HepG2 (cell line): ENCODE data around the gene MICAL3. TPM values are rescaled to one million over a fixed set of nuclear protein-coding genes. Genes with fewer than 3 reads are reported as not detected.
A peak's percentile ranks its signal among the peaks of the same experiment; 100 is the strongest.

Experiments used
- PAX8 ChIP-seq: sonication (generic); formaldehyde crosslinking; IDR thresholded peaks from 2 replicates; pipeline ENCODE4 v1.8.0; 2022; ENCODE audit warnings: mild to moderate bottlenecking, missing genetic modification reagents, borderline replicate concordance
- SMC3 ChIP-seq: IDR thresholded peaks from 2 replicates; pipeline ENCODE4 v1.6.1; 2011; ENCODE audit warnings: low read length, improper control_type of control experiment
- STAG1 ChIP-seq: sonication (generic); formaldehyde crosslinking; IDR thresholded peaks from 2 replicates; pipeline ENCODE4 v1.4.0; 2020; ENCODE audit warnings: missing genetic modification reagents
- ZNF329 ChIP-seq: sonication (generic); formaldehyde crosslinking; IDR thresholded peaks from 2 replicates; pipeline ENCODE4 v1.9.0; 2021; ENCODE audit warnings: low read depth, mild to moderate bottlenecking, missing genetic modification reagents
- ZNF562 ChIP-seq: sonication (generic); formaldehyde crosslinking; IDR thresholded peaks from 2 replicates; pipeline ENCODE4 v1.8.0; 2022; ENCODE audit warnings: missing genetic modification reagents, borderline replicate concordance
- polyA plus RNA-seq, 8 experiments: library from polyadenylated mRNA; depleted of rRNA in 3 of 8; stranded (reverse) in 7 of 8; unstranded in 1 of 8; fragments of >200 nt; fragmentation: Illumina TruSeq in 4 of 8; extraction: Trizol in 4 of 8; gene quantifications; 2 replicates each; pipeline versions ENCODE4 v1.2.1 to v1.2.3, GENCODE V29; 2011 to 2016; ENCODE audit warnings: low read depth in 4 of 8, missing spikeins in 1 of 8, mixed read lengths in 1 of 8; ENCODE audit not compliant: insufficient read depth in 1 of 8
- total RNA-seq, 5 experiments: library from RNA; depleted of rRNA; stranded (reverse); fragments of >200 nt; fragmentation: Illumina TruSeq; extraction: Trizol; gene quantifications; 2 replicates each; pipeline ENCODE4 v1.2.3, GENCODE V29; 2016; ENCODE audit warnings: low read depth in 1 of 5
- TF ChIP-seq, protein P1 (sequence below): sonication (generic); formaldehyde crosslinking; IDR thresholded peaks from 2 replicates; pipeline ENCODE4 v1.5.0; 2020; ENCODE audit warnings: mild to moderate bottlenecking, missing genetic modification reagents
- TF ChIP-seq, protein P2 (sequence below): sonication (generic); formaldehyde crosslinking; IDR thresholded peaks from 2 replicates; pipeline ENCODE4 v1.5.1; 2020; ENCODE audit warnings: missing genetic modification reagents, mild to moderate bottlenecking, borderline replicate concordance
- TF ChIP-seq, protein P3 (sequence below), 2 experiments: sonication (generic) in 1 of 2; formaldehyde crosslinking in 1 of 2; IDR thresholded peaks; 2 replicates each; pipeline versions ENCODE4 v1.4.0 to v1.6.1; 2018 to 2020; ENCODE audit warnings: missing genetic modification reagents in 2 of 2, borderline replicate concordance in 1 of 2, low read depth in 1 of 2, mild to moderate bottlenecking in 1 of 2, missing biosample characterization in 1 of 2

MICAL3 gene
- total and polyA plus RNA-seq, 2 of the 13 experiments (the other 11 are each of a cell fraction or from before 2014, with no cell fraction given) = 5.3 to 12.5 TPM

DNA sequence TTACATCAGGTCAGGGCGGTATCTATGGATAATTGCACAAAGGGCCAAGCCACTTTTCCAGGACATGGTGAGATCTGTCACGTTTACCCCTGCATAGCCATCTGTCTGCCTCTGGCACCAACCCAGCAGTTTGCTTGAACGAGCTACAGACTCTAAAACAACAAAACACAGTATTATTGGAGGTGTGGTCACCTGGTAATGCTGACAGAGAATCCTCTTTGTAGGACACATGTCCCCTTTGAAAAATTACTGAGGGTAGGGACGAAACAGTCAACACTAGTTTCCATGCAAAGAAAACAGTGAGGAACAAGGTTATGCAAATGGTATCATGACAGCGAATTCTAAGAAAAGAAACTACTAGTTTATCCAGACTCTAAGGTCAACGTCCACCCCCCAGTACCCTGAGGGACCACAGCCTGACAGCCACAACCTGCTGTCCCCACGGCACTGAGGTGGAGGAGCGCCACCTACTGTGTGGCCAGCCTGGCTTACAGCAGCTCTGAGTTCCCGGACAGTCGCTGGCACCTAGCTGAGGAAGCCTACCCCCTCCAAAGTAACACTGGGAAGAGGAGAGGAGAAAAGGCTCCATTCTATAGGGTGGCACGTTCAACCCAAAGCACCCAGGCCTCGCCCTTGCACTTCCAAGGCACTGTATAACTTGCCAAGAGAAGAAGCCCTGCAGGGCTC, 132.7 kb downstream of the MICAL3 start (continued):
- TF ChIP-seq, protein P1, sequence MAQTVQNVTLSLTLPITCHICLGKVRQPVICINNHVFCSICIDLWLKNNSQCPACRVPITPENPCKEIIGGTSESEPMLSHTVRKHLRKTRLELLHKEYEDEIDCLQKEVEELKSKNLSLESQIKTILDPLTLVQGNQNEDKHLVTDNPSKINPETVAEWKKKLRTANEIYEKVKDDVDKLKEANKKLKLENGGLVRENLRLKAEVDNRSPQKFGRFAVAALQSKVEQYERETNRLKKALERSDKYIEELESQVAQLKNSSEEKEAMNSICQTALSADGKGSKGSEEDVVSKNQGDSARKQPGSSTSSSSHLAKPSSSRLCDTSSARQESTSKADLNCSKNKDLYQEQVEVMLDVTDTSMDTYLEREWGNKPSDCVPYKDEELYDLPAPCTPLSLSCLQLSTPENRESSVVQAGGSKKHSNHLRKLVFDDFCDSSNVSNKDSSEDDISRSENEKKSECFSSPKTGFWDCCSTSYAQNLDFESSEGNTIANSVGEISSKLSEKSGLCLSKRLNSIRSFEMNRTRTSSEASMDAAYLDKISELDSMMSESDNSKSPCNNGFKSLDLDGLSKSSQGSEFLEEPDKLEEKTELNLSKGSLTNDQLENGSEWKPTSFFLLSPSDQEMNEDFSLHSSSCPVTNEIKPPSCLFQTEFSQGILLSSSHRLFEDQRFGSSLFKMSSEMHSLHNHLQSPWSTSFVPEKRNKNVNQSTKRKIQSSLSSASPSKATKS (CRISPR knock-in tag) = no peak
- TF ChIP-seq ZNF562 (CRISPR knock-in tag) (no peak), SMC3 (peak; percentile 22; the same call in 1 of the 2 replicates), ZNF329 (CRISPR knock-in tag) (peak; percentile 90), STAG1 (CRISPR knock-in tag) (peak; percentile 70), PAX8 (CRISPR knock-in tag) (no peak)
- TF ChIP-seq, protein P2, sequence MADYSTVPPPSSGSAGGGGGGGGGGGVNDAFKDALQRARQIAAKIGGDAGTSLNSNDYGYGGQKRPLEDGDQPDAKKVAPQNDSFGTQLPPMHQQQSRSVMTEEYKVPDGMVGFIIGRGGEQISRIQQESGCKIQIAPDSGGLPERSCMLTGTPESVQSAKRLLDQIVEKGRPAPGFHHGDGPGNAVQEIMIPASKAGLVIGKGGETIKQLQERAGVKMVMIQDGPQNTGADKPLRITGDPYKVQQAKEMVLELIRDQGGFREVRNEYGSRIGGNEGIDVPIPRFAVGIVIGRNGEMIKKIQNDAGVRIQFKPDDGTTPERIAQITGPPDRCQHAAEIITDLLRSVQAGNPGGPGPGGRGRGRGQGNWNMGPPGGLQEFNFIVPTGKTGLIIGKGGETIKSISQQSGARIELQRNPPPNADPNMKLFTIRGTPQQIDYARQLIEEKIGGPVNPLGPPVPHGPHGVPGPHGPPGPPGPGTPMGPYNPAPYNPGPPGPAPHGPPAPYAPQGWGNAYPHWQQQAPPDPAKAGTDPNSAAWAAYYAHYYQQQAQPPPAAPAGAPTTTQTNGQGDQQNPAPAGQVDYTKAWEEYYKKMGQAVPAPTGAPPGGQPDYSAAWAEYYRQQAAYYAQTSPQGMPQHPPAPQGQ = no peak
- TF ChIP-seq, protein P3, sequence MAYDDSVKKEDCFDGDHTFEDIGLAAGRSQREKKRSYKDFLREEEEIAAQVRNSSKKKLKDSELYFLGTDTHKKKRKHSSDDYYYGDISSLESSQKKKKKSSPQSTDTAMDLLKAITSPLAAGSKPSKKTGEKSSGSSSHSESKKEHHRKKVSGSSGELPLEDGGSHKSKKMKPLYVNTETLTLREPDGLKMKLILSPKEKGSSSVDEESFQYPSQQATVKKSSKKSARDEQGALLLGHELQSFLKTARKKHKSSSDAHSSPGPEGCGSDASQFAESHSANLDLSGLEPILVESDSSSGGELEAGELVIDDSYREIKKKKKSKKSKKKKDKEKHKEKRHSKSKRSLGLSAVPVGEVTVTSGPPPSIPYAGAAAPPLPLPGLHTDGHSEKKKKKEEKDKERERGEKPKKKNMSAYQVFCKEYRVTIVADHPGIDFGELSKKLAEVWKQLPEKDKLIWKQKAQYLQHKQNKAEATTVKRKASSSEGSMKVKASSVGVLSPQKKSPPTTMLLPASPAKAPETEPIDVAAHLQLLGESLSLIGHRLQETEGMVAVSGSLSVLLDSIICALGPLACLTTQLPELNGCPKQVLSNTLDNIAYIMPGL (CRISPR knock-in tag; IDR thresholded peaks at IDR 0.05; ENCODE audit: borderline replicate concordance in 1 of 2, low read depth in 1 of 2) = no peak
- TF ChIP-seq, all 625 proteins: peak for 10
